Spleen (tissue), 11 donors: Measurements from ENCODE around the gene PTPRN2. TPM values are rescaled to one million over a fixed set of nuclear protein-coding genes. Genes with fewer than 3 reads are reported as not detected.

Experiments used
- DNase-seq: peaks from one replicate; pipeline ENCODE4 v3.0.0-alpha.2; 2020
- H3K27ac ChIP-seq, 8 donors: fragments of 200-600 bp; sonication (generic) in 7 of 8; 1 replicate in 4 of 8; 2 replicates in 4 of 8; pipeline versions ENCODE4 v1.5.0 to v1.8.0; 2016 to 2021; ENCODE audit warnings: inconsistent platforms in 4 of 8, mild to moderate bottlenecking in 4 of 8, moderate library complexity in 1 of 8
- H3K27me3 ChIP-seq, 7 donors: fragments of 200-600 bp; sonication (generic) in 6 of 7; replicated peaks in 1 of 7; 1 replicate in 4 of 7; 2 replicates in 3 of 7; pipeline versions ENCODE4 v1.5.0 to v1.8.0; 2016 to 2021; ENCODE audit warnings: inconsistent platforms in 3 of 7, mild to moderate bottlenecking in 1 of 7
- H3K36me3 ChIP-seq, 6 donors: fragments of 200-600 bp; sonication (generic) in 5 of 6; 1 replicate in 4 of 6; 2 replicates in 2 of 6; pipeline versions ENCODE4 v1.5.0 to v1.8.0; 2016 to 2021; ENCODE audit warnings: inconsistent platforms in 2 of 6
- H3K4me1 ChIP-seq, 6 donors: fragments of 200-600 bp; sonication (generic) in 5 of 6; 1 replicate in 3 of 6; 2 replicates in 3 of 6; pipeline versions ENCODE4 v1.5.0 to v1.8.0; 2016 to 2021; ENCODE audit warnings: inconsistent platforms in 3 of 6
- H3K4me3 ChIP-seq, 8 donors: fragments of 200-600 bp; sonication (generic) in 7 of 8; 1 replicate in 4 of 8; 2 replicates in 4 of 8; pipeline versions ENCODE4 v1.5.0 to v1.8.0; 2016 to 2021; ENCODE audit warnings: inconsistent platforms in 4 of 8, mild to moderate bottlenecking in 4 of 8, moderate library complexity in 2 of 8
- H3K9me3 ChIP-seq, 8 donors: fragments of 200-600 bp; sonication (generic) in 7 of 8; 1 replicate in 4 of 8; 2 replicates in 4 of 8; pipeline versions ENCODE4 v1.5.0 to v1.8.0; 2016 to 2021; ENCODE audit warnings: inconsistent platforms in 4 of 8
- POLR2A ChIP-seq, 3 donors: fragments of 450-650 bp; IDR thresholded peaks; one replicate each; pipeline ENCODE4 v1.5.1; 2017; ENCODE audit warnings: antibody characterized with exemption in 3 of 3, mild to moderate bottlenecking in 1 of 3
- POLR2AphosphoS5 ChIP-seq, 3 donors: sonication (generic); formaldehyde crosslinking; IDR thresholded peaks; one replicate each; pipeline ENCODE4 v1.5.1; 2017; ENCODE audit warnings: antibody characterized with exemption in 3 of 3
- WGBS, 5 donors: extraction: QIAGEN DNeasy Blood & Tissue Kit in 3 of 5; methylation state at CpG; one replicate each; pipeline versions ENCODE4 v1.1.5 to v1.1.7; 2013 to 2018; 5-methylcytosine and 5-hydroxymethylcytosine counted together
- intact Hi-C: fragments of 100-400 bp; cut with DNase I; formaldehyde crosslinking; loops from one replicate; pipeline ENCODE4 v1.15.0; 2023; ENCODE audit warnings: low total_unique reads
- polyA plus RNA-seq, 3 donors: library from polyadenylated mRNA; stranded (reverse); fragments of 200-250 nt; gene quantifications; one replicate each; pipeline ENCODE4 v1.2.1, GENCODE V29; 2013
- total RNA-seq, 7 donors: library from RNA; depleted of rRNA in 3 of 7; stranded (reverse); fragments of >200 nt in 3 of 7; fragmentation: NEBNext Ultra II Directional in 4 of 7; extraction: Animal tissue kit (Norgen Biotek cat#: 25700) in 4 of 7; gene quantifications; one replicate each; pipeline versions ENCODE4 v1.1.0 to v1.2.1, GENCODE V29; 2016 to 2021
- TF ChIP-seq, protein P1 (sequence below), 11 experiments: fragments of 200-600 bp in 7 of 11; fragments of 450-650 bp in 4 of 11; sonication (generic) in 4 of 11; IDR thresholded peaks in 8 of 11; conservative IDR thresholded peaks in 3 of 11; 1 replicate in 7 of 11; 2 replicates in 4 of 11; pipeline versions ENCODE4 v1.4.0 to v1.8.0; 2016 to 2021; ENCODE audit warnings: antibody characterized with exemption in 11 of 11, inconsistent platforms in 4 of 11, mild to moderate bottlenecking in 1 of 11
- donor health status: healthy with polysubstance abuse.
- donor health status: DM: no; HTN: no; CAD: no; lungs with moderate emphysema.
- donor health status: DM: no; HTN: no; CAD: no.
- donor health status: Bipolar disorder and iron deficiency.
- donor health status: healthy.
- donor health status: DM: no; HTN: no; CAD: no.
- donor health status: DM: yes; HTN: yes; CAD: no.

Gene PTPRN2
- total and polyA plus RNA-seq, 10 donors: 7.0 to 22.8 (median 16.8) TPM

GRCh38 chr7:157843336-157844140 lies 744.1 kb downstream of the PTPRN2 start:
- 87 to 92% (median 89%) methylated on average over 28 to 29 of the region's 29 CpGs for WGBS, 5 donors
- H3K4me3 ChIP-seq: no peak overlapping the region
- no peaks in the 10 kb centered on the region for H3K4me1 ChIP-seq
- TF ChIP-seq, protein P1, sequence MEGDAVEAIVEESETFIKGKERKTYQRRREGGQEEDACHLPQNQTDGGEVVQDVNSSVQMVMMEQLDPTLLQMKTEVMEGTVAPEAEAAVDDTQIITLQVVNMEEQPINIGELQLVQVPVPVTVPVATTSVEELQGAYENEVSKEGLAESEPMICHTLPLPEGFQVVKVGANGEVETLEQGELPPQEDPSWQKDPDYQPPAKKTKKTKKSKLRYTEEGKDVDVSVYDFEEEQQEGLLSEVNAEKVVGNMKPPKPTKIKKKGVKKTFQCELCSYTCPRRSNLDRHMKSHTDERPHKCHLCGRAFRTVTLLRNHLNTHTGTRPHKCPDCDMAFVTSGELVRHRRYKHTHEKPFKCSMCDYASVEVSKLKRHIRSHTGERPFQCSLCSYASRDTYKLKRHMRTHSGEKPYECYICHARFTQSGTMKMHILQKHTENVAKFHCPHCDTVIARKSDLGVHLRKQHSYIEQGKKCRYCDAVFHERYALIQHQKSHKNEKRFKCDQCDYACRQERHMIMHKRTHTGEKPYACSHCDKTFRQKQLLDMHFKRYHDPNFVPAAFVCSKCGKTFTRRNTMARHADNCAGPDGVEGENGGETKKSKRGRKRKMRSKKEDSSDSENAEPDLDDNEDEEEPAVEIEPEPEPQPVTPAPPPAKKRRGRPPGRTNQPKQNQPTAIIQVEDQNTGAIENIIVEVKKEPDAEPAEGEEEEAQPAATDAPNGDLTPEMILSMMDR (IDR thresholded peaks at IDR 0.05 in 8 of 11, conservative IDR thresholded peaks at IDR 0.05 in 3 of 11): no peak
- TF ChIP-seq POLR2A (IDR thresholded peaks at IDR 0.05) (no peak), POLR2AphosphoS5 (IDR thresholded peaks at IDR 0.05) (no peak)
- H3K36me3 ChIP-seq: no peaks in the 10 kb centered on the region
- intact Hi-C loops: no loop called here
- peaks cover 0 to 39% (median 0%) of the 10 kb centered on the region in 7 donors for H3K27me3 ChIP-seq
- no peak overlapping the region for H3K27ac ChIP-seq
- DNase-seq: peak; percentile 61
- H3K9me3 ChIP-seq: no peaks in the 10 kb centered on the region

DNA sequence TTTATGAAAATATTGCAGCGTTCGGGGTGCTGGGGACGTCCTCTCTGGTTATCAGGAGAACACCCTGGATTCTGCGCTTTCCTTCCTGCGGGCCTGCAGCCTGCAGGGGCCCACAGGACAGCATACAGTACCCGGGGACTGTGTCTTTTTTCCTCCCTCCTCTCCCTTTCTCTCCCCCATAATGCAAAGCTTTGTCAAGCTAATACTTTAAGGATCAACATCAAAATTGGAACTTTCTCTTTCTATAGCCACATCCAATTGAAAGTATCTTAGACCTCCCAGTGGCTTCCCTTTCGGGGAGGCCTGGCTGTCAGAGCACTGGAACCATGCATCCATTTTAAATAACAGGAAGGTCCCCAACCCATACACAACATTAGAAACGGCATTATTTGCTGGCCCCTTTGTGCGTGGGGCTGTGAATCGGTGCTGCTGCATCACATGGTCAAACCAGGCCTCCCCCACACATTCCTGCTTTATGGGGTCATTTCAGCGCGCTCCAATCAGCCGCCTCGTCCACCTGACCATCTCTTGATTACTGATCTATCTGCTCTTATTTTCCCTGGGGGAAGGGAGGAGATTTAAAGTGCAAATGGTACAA lies 745.8 kb downstream of the PTPRN2 start:
- Histone ChIP-seq H3K27ac (no peak overlapping the region), H3K9me3 (no peaks in the 10 kb centered on the region), H3K4me3 (no peak overlapping the region), H3K36me3 (no peaks in the 10 kb centered on the region), H3K27me3 (peaks cover 0 to 38% (median 0%) of the 10 kb centered on the region in 7 donors), H3K4me1 (no peaks in the 10 kb centered on the region)
- intact Hi-C loops: no loop called here
- peak; percentile 16 for DNase-seq
- WGBS, 5 donors: 75 to 86% (median 77%) methylated on average over 14 of the region's 14 CpGs
- TF ChIP-seq, protein P1 (IDR thresholded peaks at IDR 0.05 in 8 of 11, conservative IDR thresholded peaks at IDR 0.05 in 3 of 11): no peak
- no peak for TF ChIP-seq POLR2A (IDR thresholded peaks at IDR 0.05)
- no peak for TF ChIP-seq POLR2AphosphoS5 (IDR thresholded peaks at IDR 0.05)

GRCh38 chr7:157840914-157841772 lies 746.5 kb downstream of the PTPRN2 start:
- no peaks in the 10 kb centered on the region for H3K36me3 ChIP-seq
- intact Hi-C loops: no loop called here
- H3K4me1 ChIP-seq: no peaks in the 10 kb centered on the region
- TF ChIP-seq POLR2A (IDR thresholded peaks at IDR 0.05): no peak
- TF ChIP-seq, protein P1 (IDR thresholded peaks at IDR 0.05 in 8 of 11, conservative IDR thresholded peaks at IDR 0.05 in 3 of 11): no peak
- TF ChIP-seq POLR2AphosphoS5 (IDR thresholded peaks at IDR 0.05): no peak
- no peaks in the 10 kb centered on the region for H3K9me3 ChIP-seq
- peak; percentile 70 for DNase-seq
- WGBS, 5 donors: 78 to 84% (median 80%) methylated on average over 15 to 25 of the region's 25 CpGs
- H3K27ac ChIP-seq: no peak overlapping the region
- no peak overlapping the region for H3K4me3 ChIP-seq
- peaks cover 0 to 34% (median 0%) of the 10 kb centered on the region in 7 donors for H3K27me3 ChIP-seq
